NCI-H1092 (cell line): ENCODE results near the gene CALN1.
"Not testable (repeated sequence)": the region's sequence is repeated elsewhere in the genome, so short reads cannot be mapped to it uniquely, and the experiment has no call there.

Experiments
- DNase-seq: peaks from one replicate; lab custom pipeline; 2025; lab: John Stamatoyannopoulos, UW

Gene CALN1

GRCh38 chr7:71865172-71865571 lies 547.0 kb downstream of the CALN1 start:
- DNase-seq, result no peak

- DNase-seq, result no peak
Observed at GRCh38 chr7:71864130-71864529, 548.0 kb downstream of the CALN1 start.

GRCh38 chr7:71860572-71860971 lies 551.6 kb downstream of the CALN1 start:
- DNase-seq, result no peak

- DNase-seq, result no peak
Observed at GRCh38 chr7:71857338-71857737, 554.8 kb downstream of the CALN1 start.

GRCh38 chr7:71854546-71855397 lies 557.4 kb downstream of the CALN1 start:
- DNase-seq, result no peak

GRCh38 chr7:71851776-71852498 lies 560.2 kb downstream of the CALN1 start:
- no peak for DNase-seq

- no peak for DNase-seq
Observed at GRCh38 chr7:71846160-71846559, 566.0 kb downstream of the CALN1 start.

- no peak for DNase-seq
Observed at GRCh38 chr7:71843676-71844075, 568.5 kb downstream of the CALN1 start.

GRCh38 chr7:71842786-71843185 lies 569.4 kb downstream of the CALN1 start:
- DNase-seq, result no peak

- DNase-seq, result no peak
Observed at GRCh38 chr7:71842381-71842780, 569.8 kb downstream of the CALN1 start.

GRCh38 chr7:71835056-71835455 lies 577.1 kb downstream of the CALN1 start:
- no peak for DNase-seq

GRCh38 chr7:71829515-71829914 lies 582.6 kb downstream of the CALN1 start:
- DNase-seq, result no peak

GRCh38 chr7:71828361-71828760 lies 583.8 kb downstream of the CALN1 start:
- DNase-seq, result no peak

- DNase-seq, result no peak
Observed at GRCh38 chr7:71826141-71826540, 586.0 kb downstream of the CALN1 start.

GRCh38 chr7:71824006-71824760 lies 588.0 kb downstream of the CALN1 start:
- no peak for DNase-seq

GRCh38 chr7:71822406-71822805 lies 589.7 kb downstream of the CALN1 start:
- DNase-seq, result not testable (repeated sequence)

- DNase-seq, result no peak
Observed at GRCh38 chr7:71817916-71818315, 594.2 kb downstream of the CALN1 start.

- no peak for DNase-seq
Observed at GRCh38 chr7:71808115-71808514, 604.0 kb downstream of the CALN1 start.

GRCh38 chr7:71804256-71804655 lies 607.9 kb downstream of the CALN1 start:
- no peak for DNase-seq

GRCh38 chr7:71801976-71802375 lies 610.2 kb downstream of the CALN1 start:
- no peak for DNase-seq

- no peak for DNase-seq
Observed at GRCh38 chr7:71800321-71800720, 611.8 kb downstream of the CALN1 start.

GRCh38 chr7:71795410-71795809 lies 616.7 kb downstream of the CALN1 start:
- no peak for DNase-seq

GRCh38 chr7:71793251-71793650 lies 618.9 kb downstream of the CALN1 start:
- DNase-seq, result no peak
